Naive thymus-derived CD8-positive, alpha-beta T cell (primary cell): Measurements from ENCODE around the gene DALRD3. TPM values are rescaled to one million over a fixed set of nuclear protein-coding genes. Genes with fewer than 3 reads are reported as not detected.

Experiments used
- ATAC-seq, 2 donors: fragments of 150-1000 bp; cut with Tn5 transposase in 1 of 2; sonication (Bioruptor Pico), chemical (Tn5 transposase) in 1 of 2; 1 replicate in 1 of 2; 2 replicates in 1 of 2; pipeline ENCODE4 v1.10.0; 2021; ENCODE audit warnings: mild to moderate bottlenecking in 2 of 2, moderate library complexity in 2 of 2
- POLR2A ChIA-PET: fragments of 350-600 bp; sonication (Branson Sonifier 250); formaldehyde crosslinking; loops from one replicate; lab custom pipeline; 2021; ENCODE audit warnings: antibody characterized with exemption; lab: Charles Lee
- DNase-seq, 10 donors: peaks; one replicate each; pipeline versions ENCODE4 v3.0.0 to v3.0.0-alpha.2; 2020 to 2022
- H3K27ac Mint-ChIP-seq, 10 donors: one replicate each; pipeline ENCODE4 v1.8.0; 2020 to 2022; ENCODE audit warnings: mild to moderate bottlenecking in 10 of 10, mixed read lengths in 10 of 10, moderate library complexity in 4 of 10, inconsistent platforms in 1 of 10
- H3K27me3 Mint-ChIP-seq, 5 donors: one replicate each; pipeline ENCODE4 v1.8.0; 2021 to 2022; ENCODE audit warnings: mixed read lengths in 5 of 5
- H3K36me3 Mint-ChIP-seq, 3 donors: one replicate each; pipeline ENCODE4 v1.8.0; 2020 to 2022; ENCODE audit warnings: mixed read lengths in 3 of 3, mild to moderate bottlenecking in 2 of 3, inconsistent platforms in 1 of 3
- H3K4me1 Mint-ChIP-seq, 4 donors: one replicate each; pipeline ENCODE4 v1.8.0; 2021 to 2022; ENCODE audit warnings: mixed read lengths in 4 of 4
- H3K4me3 Mint-ChIP-seq, 10 donors: one replicate each; pipeline ENCODE4 v1.8.0; 2020 to 2022; ENCODE audit warnings: mild to moderate bottlenecking in 10 of 10, mixed read lengths in 10 of 10, moderate library complexity in 6 of 10, inconsistent platforms in 1 of 10
- H3K9me3 Mint-ChIP-seq, 9 donors: one replicate each; pipeline ENCODE4 v1.8.0; 2020 to 2022; ENCODE audit warnings: mixed read lengths in 9 of 9, mild to moderate bottlenecking in 3 of 9, inconsistent platforms in 1 of 9, moderate library complexity in 1 of 9
- polyA plus RNA-seq, 3 donors: library from polyadenylated mRNA; unstranded; fragments of 300-500 nt; fragmentation: Illumina TruSeq; gene quantifications; one replicate each; pipeline ENCODE4 v1.2.3, GENCODE V29; 2021
- total RNA-seq, 8 experiments: library from RNA in 2 of 8; stranded (reverse) in 2 of 8; gene quantifications; one replicate each; pipeline ENCODE4 v1.2.3 and lab custom pipeline; 2021 to 2026

The DALRD3 gene
- total and polyA plus RNA-seq, 5 experiments from 2014 or later: 20.8 to 24.2 (median 21.9) TPM

DNA sequence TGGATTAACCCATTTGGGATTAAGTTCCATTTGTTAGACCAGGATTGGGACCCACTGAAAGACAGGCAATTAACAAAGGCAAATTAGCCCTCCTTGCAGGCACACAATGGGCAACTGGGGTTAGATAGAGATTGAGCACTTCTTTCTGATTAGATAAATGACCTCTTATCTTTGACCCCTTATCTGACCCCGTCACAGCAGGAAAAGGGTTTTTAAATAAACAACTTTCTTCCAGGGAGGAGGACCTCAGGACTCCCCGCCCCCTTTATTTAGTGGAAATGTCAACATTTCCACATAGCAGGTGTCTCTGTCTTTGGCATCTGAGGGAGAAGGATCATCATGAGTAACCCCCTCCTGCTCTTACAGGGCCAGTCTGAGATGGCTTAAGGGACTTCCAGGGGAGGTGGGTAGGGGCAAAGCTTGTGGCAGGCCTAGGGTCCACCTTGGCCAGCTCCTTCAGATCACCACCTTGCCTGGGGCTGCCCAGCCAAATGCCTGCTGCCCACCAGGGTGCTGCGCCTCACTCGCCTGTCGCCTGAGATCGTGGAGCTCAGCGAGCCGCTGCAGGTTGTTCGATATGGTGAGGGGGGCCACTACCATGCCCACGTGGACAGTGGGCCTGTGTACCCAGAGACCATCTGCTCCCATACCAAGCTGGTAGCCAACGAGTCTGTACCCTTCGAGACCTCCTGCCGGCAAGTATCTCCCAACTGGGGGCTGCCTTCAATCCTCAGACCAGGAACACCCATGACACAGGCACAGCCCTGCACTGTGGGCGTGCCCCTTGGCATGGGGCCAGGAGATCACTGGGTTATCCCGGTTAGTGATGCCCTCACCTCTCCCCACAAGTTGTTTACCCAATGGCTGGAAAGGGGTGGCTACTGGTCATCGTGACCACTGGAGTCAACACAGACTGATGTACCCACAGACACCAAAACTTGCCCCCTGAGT is 13.8 kb downstream of the DALRD3 start:
- Mint-ChIP-seq H3K27me3 (no peaks in the 10 kb centered on the region), H3K27ac (peak overlapping the region in 4 of 10 donors; percentile 11 to 71 (median 50)), H3K36me3 (peaks cover 0 to 7% (median 0%) of the 10 kb centered on the region in 3 donors), H3K9me3 (no peaks in the 10 kb centered on the region), H3K4me1 (peaks cover 23 to 34% (median 30%) of the 10 kb centered on the region in 4 donors), H3K4me3 (no peak overlapping the region)
- POLR2A ChIA-PET: interaction anchor here (0.8 to 7.5 kb wide), 3 partner anchors 8 to 15 kb away, joined by 3 to 278 read pairs (median 118); partner anchors contain the start of genes DALRD3, NDUFAF3 and P4HTM
- ATAC-seq (no peak), DNase-seq (no peak)

- Mint-ChIP-seq H3K36me3 (peaks cover 0 to 7% (median 0%) of the 10 kb centered on the region in 3 donors), H3K27me3 (no peaks in the 10 kb centered on the region), H3K4me3 (no peak overlapping the region), H3K4me1 (peaks cover under 1 to 8% (median 6%) of the 10 kb centered on the region in 4 donors), H3K9me3 (no peaks in the 10 kb centered on the region), H3K27ac (peak overlapping the region in 3 of 10 donors; percentile 13 to 82 (median 68))
- no peak for DNase-seq
- POLR2A ChIA-PET: interaction anchor here (0.8 to 2.2 kb wide), 2 partner anchors 10 to 20 kb away, joined by 3 to 7 read pairs; no protein-coding TSS in a partner anchor
- no peak for ATAC-seq
Observed at GRCh38 chr3:49001155-49001554, 17.2 kb downstream of the DALRD3 start.

GRCh38 chr3:48999085-48999858 is 19.1 kb downstream of the DALRD3 start:
- H3K27me3 Mint-ChIP-seq: no peaks in the 10 kb centered on the region
- POLR2A ChIA-PET: no interaction called here
- H3K4me3 Mint-ChIP-seq: no peak overlapping the region
- peaks cover 0 to 20% (median 0%) of the 10 kb centered on the region in 3 donors for H3K36me3 Mint-ChIP-seq
- DNase-seq (no peak), ATAC-seq (no peak)
- peaks cover 3 to 17% (median 12%) of the 10 kb centered on the region in 4 donors for H3K4me1 Mint-ChIP-seq
- H3K9me3 Mint-ChIP-seq: no peaks in the 10 kb centered on the region
- H3K27ac Mint-ChIP-seq: peak overlapping the region in 5 of 10 donors; percentile 17 to 87 (median 49)

GRCh38 chr3:48997714-48998637 is 20.4 kb downstream of the DALRD3 start:
- POLR2A ChIA-PET: interaction anchor here (1.1 to 3.2 kb wide), 2 partner anchors 9 to 23 kb away, joined by 4 to 14 read pairs; partner anchors contain the start of gene WDR6
- Mint-ChIP-seq H3K27me3 (no peaks in the 10 kb centered on the region), H3K4me1 (peaks cover 10 to 28% (median 17%) of the 10 kb centered on the region in 4 donors), H3K27ac (peak overlapping the region in 1 of 10 donors; percentile 10), H3K36me3 (peaks cover 0 to 22% (median 0%) of the 10 kb centered on the region in 3 donors), H3K4me3 (no peak overlapping the region), H3K9me3 (no peaks in the 10 kb centered on the region)
- DNase-seq (no peak), ATAC-seq (no peak)

- H3K27me3 Mint-ChIP-seq: no peaks in the 10 kb centered on the region
- ATAC-seq: no peak
- DNase-seq: no peak
- H3K4me1 Mint-ChIP-seq: peaks cover 7 to 26% (median 16%) of the 10 kb centered on the region in 4 donors
- H3K36me3 Mint-ChIP-seq: peaks cover 0 to 21% (median 0%) of the 10 kb centered on the region in 3 donors
- peak overlapping the region in 2 of 10 donors; percentile 10 to 18 for H3K27ac Mint-ChIP-seq
- H3K4me3 Mint-ChIP-seq: no peak overlapping the region
- POLR2A ChIA-PET: interaction anchor here (1.1 to 3.2 kb wide), 4 partner anchors 7 to 25 kb away, joined by 3 to 14 read pairs (median 4); partner anchors contain the start of genes NDUFAF3 and WDR6
- no peaks in the 10 kb centered on the region for H3K9me3 Mint-ChIP-seq
Observed at GRCh38 chr3:48997102-48997635, 21.2 kb downstream of the DALRD3 start.

- Mint-ChIP-seq H3K4me3 (no peak overlapping the region), H3K27ac (peak overlapping the region in 2 of 10 donors; percentile 15 to 18), H3K27me3 (no peaks in the 10 kb centered on the region), H3K36me3 (peaks cover 0 to 21% (median 0%) of the 10 kb centered on the region in 3 donors), H3K4me1 (peaks cover 8 to 29% (median 21%) of the 10 kb centered on the region in 4 donors), H3K9me3 (no peaks in the 10 kb centered on the region)
- no peak for DNase-seq
- POLR2A ChIA-PET: interaction anchor here (1.2 to 3.2 kb wide), 3 partner anchors 8 to 26 kb away, joined by 3 to 14 read pairs (median 4); partner anchors contain the start of genes NDUFAF3 and WDR6
- ATAC-seq: no peak
Observed at GRCh38 chr3:48996640-48997039, 21.7 kb downstream of the DALRD3 start.

DNA sequence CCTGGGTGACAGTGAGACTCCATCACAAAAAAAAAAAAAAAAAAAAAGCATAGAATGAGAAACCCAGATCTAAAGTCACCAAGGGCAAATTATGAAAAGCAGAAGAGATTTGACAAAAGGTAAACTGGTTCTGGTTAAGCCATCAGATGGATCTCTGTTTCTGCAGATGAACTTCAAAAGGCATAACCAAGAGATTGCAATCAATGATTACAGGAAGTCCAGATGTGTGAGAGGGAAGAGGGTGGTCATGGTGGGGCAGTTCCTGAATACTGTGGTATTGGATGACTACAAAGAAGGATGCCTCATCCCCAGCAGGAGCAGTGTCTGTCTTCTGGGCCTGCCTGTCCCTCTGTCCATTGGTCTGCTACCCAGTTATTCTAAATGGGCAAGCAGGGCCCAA is 24.5 kb downstream of the DALRD3 start:
- DNase-seq (no peak), ATAC-seq (no peak)
- peaks cover 15 to 48% (median 39%) of the 10 kb centered on the region in 4 donors for H3K4me1 Mint-ChIP-seq
- no peaks in the 10 kb centered on the region for H3K27me3 Mint-ChIP-seq
- POLR2A ChIA-PET: interaction anchor here (1.0 kb wide), 1 partner anchor 36 kb away, joined by 3 read pairs; the partner anchor contains the start of gene IMPDH2
- peaks cover 0 to 21% (median 0%) of the 10 kb centered on the region in 3 donors for H3K36me3 Mint-ChIP-seq
- peak overlapping the region in 2 of 10 donors; percentile 31 to 48 for H3K4me3 Mint-ChIP-seq
- H3K27ac Mint-ChIP-seq: peak overlapping the region in 7 of 10 donors; percentile 11 to 84 (median 43)
- H3K9me3 Mint-ChIP-seq: no peaks in the 10 kb centered on the region

DNA sequence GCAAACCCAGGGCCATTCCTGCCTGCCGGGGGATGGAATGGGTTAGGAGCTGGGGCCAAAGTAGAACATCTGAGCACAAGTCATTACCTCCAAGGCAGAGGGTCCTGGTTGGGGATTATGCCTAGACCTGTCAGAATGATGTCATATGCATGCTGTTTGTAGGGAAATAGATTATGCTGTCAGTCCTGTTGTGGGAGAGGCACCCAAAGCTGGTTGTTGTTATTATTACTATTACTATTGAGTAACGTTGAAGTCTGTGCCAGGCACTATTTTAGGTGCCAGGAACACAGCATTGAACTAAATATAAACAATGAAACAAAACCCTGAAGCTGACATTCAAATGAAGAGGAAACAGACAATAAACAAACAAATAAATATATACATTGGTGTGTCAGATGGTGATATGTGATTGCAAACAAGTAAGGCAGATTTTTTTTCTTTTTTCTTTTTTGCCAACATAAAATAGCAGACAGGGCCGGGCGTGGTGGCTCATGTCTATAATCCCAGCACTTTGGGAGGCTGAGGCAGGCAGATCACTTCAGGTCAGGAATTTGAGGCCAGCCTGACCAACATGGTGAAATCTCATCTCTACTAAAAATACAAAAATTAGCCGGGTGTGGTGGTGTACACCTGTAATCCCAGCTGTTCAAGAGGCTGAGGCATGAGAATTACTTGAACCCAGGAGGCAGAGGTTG is 26.4 kb downstream of the DALRD3 start:
- peak overlapping the region; percentile 40 to 94 (median 82) for H3K27ac Mint-ChIP-seq
- H3K27me3 Mint-ChIP-seq: no peaks in the 10 kb centered on the region
- ATAC-seq (no peak), DNase-seq (no peak)
- no peaks in the 10 kb centered on the region for H3K9me3 Mint-ChIP-seq
- H3K4me3 Mint-ChIP-seq: peak overlapping the region; percentile 72 to 93 (median 90)
- peaks cover 0 to 21% (median 0%) of the 10 kb centered on the region in 3 donors for H3K36me3 Mint-ChIP-seq
- peaks cover 20 to 58% (median 47%) of the 10 kb centered on the region in 4 donors for H3K4me1 Mint-ChIP-seq
- POLR2A ChIA-PET: interaction anchor here (0.7 to 8.6 kb wide), 5 partner anchors 14 to 102 kb away, joined by 3 to 194 read pairs (median 36); partner anchors contain the start of genes IMPDH2, NDUFAF3, QRICH1 and WDR6

GRCh38 chr3:48990636-48991469 is 27.5 kb downstream of the DALRD3 start:
- ATAC-seq (peak; percentile 18 to 30), DNase-seq (peak in 3 of 10 donors; percentile 19 to 32 (median 25))
- Mint-ChIP-seq H3K4me3 (peak overlapping the region; percentile 87 to 94 (median 92)), H3K27me3 (no peaks in the 10 kb centered on the region), H3K36me3 (peaks cover 0 to 21% (median 0%) of the 10 kb centered on the region in 3 donors), H3K4me1 (peaks cover 21 to 58% (median 48%) of the 10 kb centered on the region in 4 donors), H3K27ac (peak overlapping the region; percentile 89 to 96 (median 93)), H3K9me3 (no peaks in the 10 kb centered on the region)
- POLR2A ChIA-PET: interaction anchor here (0.6 to 8.6 kb wide), 9 partner anchors 10 to 478 kb away, joined by 3 to 194 read pairs (median 10); partner anchors contain the start of genes DALRD3, IMPDH2, NDUFAF3 and NICN1
